ENCODE data around the gene SLC2A4RG. TPM values are rescaled to one million over a fixed set of nuclear protein-coding genes. Genes with fewer than 3 reads are reported as not detected.

SLC2A4RG gene
- polyA plus RNA-seq, 1 experiment = 26.0 TPM

- POLR2A ChIA-PET = no interaction called here
- Histone ChIP-seq H3K4me3 (ENCODE audit: low read depth, low read length) (no peak overlapping the region), H3K27me3 (ENCODE audit: control insufficient read depth, insufficient read depth, low read length) (no peaks in the 10 kb centered on the region), H3K9me3 (ENCODE audit: control insufficient read depth, insufficient read depth, low read length) (no peaks in the 10 kb centered on the region; the same call in 1 of the 2 replicates), H3K27ac (ENCODE audit: low read depth, low read length) (no peak overlapping the region)
- TF ChIP-seq CTCF (IDR thresholded peaks at IDR 0.05; ENCODE audit: low read depth, low read length) = no peak
- no peak for DNase-seq (ENCODE audit: low read depth, low spot score)
- CTCF ChIA-PET = no interaction called here
These were observed 36.7 kb upstream of the SLC2A4RG start for GRCh38 chr20:63702751-63703470.

GRCh38 chr20:63703471-63703975 lies 36.1 kb upstream of the SLC2A4RG start:
- Histone ChIP-seq H3K27ac (ENCODE audit: low read depth, low read length) (no peak overlapping the region), H3K9me3 (ENCODE audit: control insufficient read depth, insufficient read depth, low read length) (no peaks in the 10 kb centered on the region; the same call in 1 of the 2 replicates), H3K27me3 (ENCODE audit: control insufficient read depth, insufficient read depth, low read length) (no peaks in the 10 kb centered on the region), H3K4me3 (ENCODE audit: low read depth, low read length) (no peak overlapping the region)
- ChIA-PET POLR2A (no interaction called here), CTCF (no interaction called here)
- DNase-seq (ENCODE audit: low read depth, low spot score) = no peak
- no peak for TF ChIP-seq CTCF (IDR thresholded peaks at IDR 0.05; ENCODE audit: low read depth, low read length)

GRCh38 chr20:63703976-63704748 lies 35.4 kb upstream of the SLC2A4RG start:
- H3K27ac ChIP-seq (ENCODE audit: low read depth, low read length) = no peak overlapping the region
- ChIA-PET POLR2A (no interaction called here), CTCF (no interaction called here)
- no peaks in the 10 kb centered on the region for H3K27me3 ChIP-seq (ENCODE audit: control insufficient read depth, insufficient read depth, low read length)
- no peaks in the 10 kb centered on the region; the same call in 1 of the 2 replicates for H3K9me3 ChIP-seq (ENCODE audit: control insufficient read depth, insufficient read depth, low read length)
- TF ChIP-seq CTCF (IDR thresholded peaks at IDR 0.05; ENCODE audit: low read depth, low read length) = no peak
- no peak for DNase-seq (ENCODE audit: low read depth, low spot score)
- H3K4me3 ChIP-seq (ENCODE audit: low read depth, low read length) = no peak overlapping the region

DNA sequence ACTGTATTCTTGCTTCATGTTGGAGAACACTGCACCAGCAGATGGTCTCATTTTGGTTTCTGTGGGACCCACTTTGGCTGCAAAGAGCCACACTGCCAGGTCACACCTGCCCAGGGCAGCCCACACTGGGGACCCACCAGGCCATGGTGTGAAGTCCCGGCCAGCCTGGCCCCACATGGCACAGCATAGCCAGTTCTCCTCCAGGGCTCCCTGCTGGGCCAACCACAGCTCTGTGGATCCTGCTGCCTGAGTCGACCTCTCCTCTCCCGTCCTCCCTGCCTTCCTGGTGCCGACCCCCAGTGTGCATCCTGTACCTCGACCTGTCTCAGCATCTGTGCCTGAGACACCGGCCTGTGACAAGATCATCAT lies 34.8 kb upstream of the SLC2A4RG start:
- TF ChIP-seq CTCF (IDR thresholded peaks at IDR 0.05; ENCODE audit: low read depth, low read length) = no peak
- ChIA-PET POLR2A (no interaction called here), CTCF (no interaction called here)
- DNase-seq (ENCODE audit: low read depth, low spot score) = no peak
- H3K9me3 ChIP-seq (ENCODE audit: control insufficient read depth, insufficient read depth, low read length) = no peaks in the 10 kb centered on the region; the same call in 1 of the 2 replicates
- H3K4me3 ChIP-seq (ENCODE audit: low read depth, low read length) = no peak overlapping the region
- no peaks in the 10 kb centered on the region for H3K27me3 ChIP-seq (ENCODE audit: control insufficient read depth, insufficient read depth, low read length)
- no peak overlapping the region for H3K27ac ChIP-seq (ENCODE audit: low read depth, low read length)

All from AG04450 (cell line).